Activated CD8-positive, alpha-beta memory T cell treated with anti-CD3 and anti-CD28 coated beads, Interleukin-2, amount 50 U/mL, for 4 hours (primary cell): Measurements from ENCODE around the gene RB1.
"Not testable (repeated sequence)": the region's sequence is repeated elsewhere in the genome, so short reads cannot be mapped to it uniquely, and the experiment has no call there.

Source experiments
- DNase-seq: peaks from one replicate; pipeline ENCODE4 v3.0.0-alpha.2; 2020

Gene RB1

GRCh38 chr13:48355524-48355923 lies 52.0 kb downstream of the RB1 start:
- not testable (repeated sequence) for DNase-seq

- DNase-seq = no peak
Observed at GRCh38 chr13:48356750-48357149, 53.2 kb downstream of the RB1 start.

- no peak for DNase-seq
Observed at GRCh38 chr13:48369988-48370387, 66.4 kb downstream of the RB1 start.

GRCh38 chr13:48370815-48371214 lies 67.3 kb downstream of the RB1 start:
- DNase-seq = no peak

- DNase-seq = no peak
Observed at GRCh38 chr13:48377857-48378256, 74.3 kb downstream of the RB1 start.

- DNase-seq = no peak
Observed at GRCh38 chr13:48380581-48380980, 77.0 kb downstream of the RB1 start.

GRCh38 chr13:48383384-48383783 lies 79.8 kb downstream of the RB1 start:
- DNase-seq = no peak

- no peak for DNase-seq
Observed at GRCh38 chr13:48386816-48387215, 83.3 kb downstream of the RB1 start.

GRCh38 chr13:48391257-48391656 lies 87.7 kb downstream of the RB1 start:
- no peak for DNase-seq

- no peak for DNase-seq
Observed at GRCh38 chr13:48393030-48393697, 89.6 kb downstream of the RB1 start.

- no peak for DNase-seq
Observed at GRCh38 chr13:48393698-48394085, 90.1 kb downstream of the RB1 start.

GRCh38 chr13:48397744-48398143 lies 94.2 kb downstream of the RB1 start:
- no peak for DNase-seq

GRCh38 chr13:48398450-48399095 lies 95.0 kb downstream of the RB1 start:
- no peak for DNase-seq

- no peak for DNase-seq
Observed at GRCh38 chr13:48400090-48400694, 96.6 kb downstream of the RB1 start.

GRCh38 chr13:48400850-48401291 lies 97.3 kb downstream of the RB1 start:
- no peak for DNase-seq

- no peak for DNase-seq
Observed at GRCh38 chr13:48401480-48401879, 97.9 kb downstream of the RB1 start.

GRCh38 chr13:48402325-48402932 lies 98.9 kb downstream of the RB1 start:
- DNase-seq = no peak

GRCh38 chr13:48403151-48403631 lies 99.6 kb downstream of the RB1 start:
- no peak for DNase-seq

GRCh38 chr13:48403913-48404312 lies 100.4 kb downstream of the RB1 start:
- DNase-seq = no peak

GRCh38 chr13:48404952-48405351 lies 101.4 kb downstream of the RB1 start:
- no peak for DNase-seq

- no peak for DNase-seq
Observed at GRCh38 chr13:48405875-48406274, 102.3 kb downstream of the RB1 start.

GRCh38 chr13:48410199-48410598 lies 106.6 kb downstream of the RB1 start:
- no peak for DNase-seq

GRCh38 chr13:48411147-48411794 lies 107.7 kb downstream of the RB1 start:
- DNase-seq = no peak
